Stomach smooth muscle (tissue), 2 donors: ENCODE data around the gene TMEM43.
"Not testable (repeated sequence)": the region's sequence is repeated elsewhere in the genome, so short reads cannot be mapped to it uniquely, and the experiment has no call there.

ENCODE experiments used
- H3K27ac ChIP-seq: one replicate; pipeline ENCODE4 v1.7.0; 2013; ENCODE audit warnings: mild to moderate bottlenecking, low read length, inconsistent platforms
- H3K27me3 ChIP-seq, 2 donors: one replicate each; pipeline ENCODE4 v1.7.0; 2013; ENCODE audit warnings: low read length in 2 of 2; ENCODE audit not compliant: insufficient read depth in 2 of 2, control insufficient read depth in 1 of 2
- H3K36me3 ChIP-seq, 2 donors: one replicate each; pipeline ENCODE4 v1.7.0; 2013; ENCODE audit warnings: low read length in 2 of 2; ENCODE audit not compliant: control insufficient read depth in 2 of 2, insufficient read depth in 2 of 2
- H3K4me1 ChIP-seq: one replicate; pipeline ENCODE4 v1.7.0; 2013; ENCODE audit warnings: low read length; ENCODE audit not compliant: control insufficient read depth, insufficient read depth
- H3K4me3 ChIP-seq, 2 donors: one replicate each; pipeline ENCODE4 v1.7.0; 2013; ENCODE audit warnings: low read length in 2 of 2
- H3K9ac ChIP-seq, 2 donors: one replicate each; pipeline ENCODE4 v1.7.0; 2013; ENCODE audit warnings: low read length in 2 of 2, mild to moderate bottlenecking in 1 of 2
- H3K9me3 ChIP-seq, 2 donors: one replicate each; pipeline ENCODE4 v1.7.0; 2013; ENCODE audit warnings: low read length in 2 of 2; ENCODE audit not compliant: control insufficient read depth in 2 of 2
- donor health status: healthy.
- donor health status: Pancreatic carcinoma.

TMEM43 gene

DNA sequence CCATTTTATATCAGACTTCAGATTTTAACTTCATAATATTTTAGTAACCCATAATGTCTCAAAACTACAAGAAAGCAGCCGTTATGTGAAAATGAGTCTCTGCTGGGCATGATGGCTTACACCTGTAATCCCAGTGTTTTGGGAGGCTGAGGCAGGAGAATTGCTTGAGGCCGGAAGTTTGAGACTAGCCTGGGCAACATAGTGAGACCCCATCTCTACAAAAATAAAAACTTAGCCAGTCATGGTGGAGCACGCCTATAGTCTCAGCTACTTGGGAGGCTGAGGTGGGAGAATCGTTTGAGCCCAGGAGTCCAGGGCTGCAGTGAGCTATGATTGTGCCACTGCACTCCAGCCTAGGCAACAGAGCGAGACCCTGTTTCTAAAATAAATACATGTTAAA is 15.0 kb upstream of the TMEM43 start:
- H3K27me3 ChIP-seq, H3K9ac ChIP-seq, H3K27ac ChIP-seq, H3K4me3 ChIP-seq, H3K4me1 ChIP-seq, H3K9me3 ChIP-seq: not testable (repeated sequence)
- H3K36me3 ChIP-seq = peaks cover 27 to 31% of the 10 kb centered on the region in 2 donors

DNA sequence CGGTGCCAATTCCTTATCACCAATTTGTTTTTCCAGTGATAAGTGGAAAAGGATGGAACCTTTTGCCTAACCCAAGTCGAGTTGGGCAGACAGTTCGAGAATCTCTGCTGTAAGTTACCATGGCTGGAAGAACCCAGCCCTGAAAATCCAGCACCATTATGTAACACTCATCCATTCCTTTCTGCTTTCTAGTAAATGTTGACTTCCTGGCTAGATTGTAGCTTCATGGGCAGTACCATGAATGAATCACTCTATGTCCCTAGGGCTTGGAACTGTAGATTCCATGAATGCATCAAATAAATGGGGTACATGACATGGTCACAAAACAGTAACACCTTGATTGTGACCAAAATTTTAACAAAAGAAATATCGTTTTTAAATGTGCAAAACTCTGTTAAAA is 14.2 kb upstream of the TMEM43 start:
- Histone ChIP-seq H3K9ac (no peak overlapping the region), H3K9me3 (no peaks in the 10 kb centered on the region), H3K27ac (no peak overlapping the region), H3K4me1 (no peaks in the 10 kb centered on the region), H3K36me3 (peaks cover 35 to 40% of the 10 kb centered on the region in 2 donors), H3K4me3 (no peak overlapping the region), H3K27me3 (no peaks in the 10 kb centered on the region)

DNA sequence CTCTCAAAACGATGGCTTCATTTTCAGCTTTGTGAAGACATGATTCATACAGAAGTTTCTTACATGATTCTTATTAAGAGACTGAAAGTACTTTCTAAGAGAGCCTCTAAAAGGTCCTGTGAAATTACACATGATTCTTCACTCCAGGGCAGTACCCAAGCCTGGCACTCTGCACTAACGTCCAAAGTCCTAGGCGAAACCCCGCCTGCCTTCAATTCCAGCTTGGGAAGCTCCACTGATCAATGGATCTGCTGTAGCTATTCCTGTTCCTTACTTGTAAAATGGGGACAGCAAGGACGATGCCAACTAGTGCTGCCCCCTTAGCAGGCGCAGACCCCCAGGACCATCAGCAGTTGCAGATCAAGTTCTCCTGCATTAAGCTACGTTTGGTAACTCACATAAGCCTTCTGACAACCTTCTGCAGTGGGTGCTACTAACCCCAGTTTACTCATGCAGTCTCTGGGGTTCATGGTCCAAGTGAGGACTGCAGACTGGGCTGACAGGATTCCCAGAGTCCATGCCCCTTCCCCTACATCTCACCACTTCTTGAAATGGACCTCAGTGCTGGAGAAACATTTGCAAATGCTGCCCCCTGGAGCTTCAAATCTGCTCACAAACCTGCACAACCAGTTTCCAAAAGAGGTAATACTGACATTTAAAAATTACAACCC is 10.8 kb upstream of the TMEM43 start:
- H3K36me3 ChIP-seq = peaks cover 46 to 47% of the 10 kb centered on the region in 2 donors
- no peaks in the 10 kb centered on the region for H3K4me1 ChIP-seq
- H3K27me3 ChIP-seq = no peaks in the 10 kb centered on the region
- H3K4me3 ChIP-seq = no peak overlapping the region
- no peak overlapping the region for H3K9ac ChIP-seq
- no peak overlapping the region for H3K27ac ChIP-seq
- H3K9me3 ChIP-seq = no peaks in the 10 kb centered on the region

DNA sequence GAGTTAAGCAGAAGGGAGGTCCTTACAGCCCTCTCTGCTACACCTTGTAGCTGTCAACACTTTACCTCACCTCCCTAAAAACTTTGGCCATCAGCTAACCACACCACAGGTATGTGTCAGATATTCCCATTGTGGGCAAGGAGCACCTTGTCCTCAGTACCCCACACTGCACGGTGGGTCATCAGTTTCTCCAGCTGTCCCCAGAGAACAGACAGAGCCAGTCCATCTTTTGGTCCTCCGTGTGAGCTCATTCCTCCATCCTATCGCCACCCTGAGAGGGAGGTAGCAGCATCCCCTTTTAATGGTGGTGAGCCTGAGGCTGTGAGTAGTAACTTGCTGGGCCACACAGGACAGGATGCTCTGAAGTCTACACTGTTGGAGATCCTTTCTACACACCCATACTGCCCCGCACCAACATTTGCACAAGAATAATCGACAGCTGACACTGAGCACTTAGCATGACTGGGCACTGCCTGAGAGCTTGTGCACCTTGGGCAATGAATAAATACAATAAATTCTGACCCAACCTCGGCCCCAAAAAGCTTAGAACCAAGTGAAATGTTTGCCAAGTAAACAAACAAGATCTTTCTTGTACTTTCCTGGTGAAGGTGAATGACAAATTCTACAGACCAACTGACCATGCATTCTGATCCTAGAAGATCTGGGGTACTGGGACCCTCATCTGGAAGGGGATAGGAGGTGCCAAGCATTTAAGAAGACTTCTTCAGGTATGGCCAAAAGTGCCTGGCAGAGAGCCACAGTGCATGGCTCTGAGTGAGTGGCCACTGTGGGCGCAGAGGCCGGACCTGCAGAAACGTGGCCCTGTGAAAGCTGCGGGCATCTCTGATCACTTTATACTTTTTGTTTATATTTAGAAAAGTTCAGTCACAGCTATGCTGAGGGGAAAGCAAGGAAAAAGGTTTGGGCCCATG is 7.1 kb upstream of the TMEM43 start:
- no peak overlapping the region for H3K9ac ChIP-seq
- no peak overlapping the region for H3K4me3 ChIP-seq
- H3K9me3 ChIP-seq = no peaks in the 10 kb centered on the region
- H3K27me3 ChIP-seq = no peaks in the 10 kb centered on the region
- H3K36me3 ChIP-seq = peaks cover 37 to 57% of the 10 kb centered on the region in 2 donors
- H3K27ac ChIP-seq = no peak overlapping the region
- H3K4me1 ChIP-seq = no peaks in the 10 kb centered on the region

DNA sequence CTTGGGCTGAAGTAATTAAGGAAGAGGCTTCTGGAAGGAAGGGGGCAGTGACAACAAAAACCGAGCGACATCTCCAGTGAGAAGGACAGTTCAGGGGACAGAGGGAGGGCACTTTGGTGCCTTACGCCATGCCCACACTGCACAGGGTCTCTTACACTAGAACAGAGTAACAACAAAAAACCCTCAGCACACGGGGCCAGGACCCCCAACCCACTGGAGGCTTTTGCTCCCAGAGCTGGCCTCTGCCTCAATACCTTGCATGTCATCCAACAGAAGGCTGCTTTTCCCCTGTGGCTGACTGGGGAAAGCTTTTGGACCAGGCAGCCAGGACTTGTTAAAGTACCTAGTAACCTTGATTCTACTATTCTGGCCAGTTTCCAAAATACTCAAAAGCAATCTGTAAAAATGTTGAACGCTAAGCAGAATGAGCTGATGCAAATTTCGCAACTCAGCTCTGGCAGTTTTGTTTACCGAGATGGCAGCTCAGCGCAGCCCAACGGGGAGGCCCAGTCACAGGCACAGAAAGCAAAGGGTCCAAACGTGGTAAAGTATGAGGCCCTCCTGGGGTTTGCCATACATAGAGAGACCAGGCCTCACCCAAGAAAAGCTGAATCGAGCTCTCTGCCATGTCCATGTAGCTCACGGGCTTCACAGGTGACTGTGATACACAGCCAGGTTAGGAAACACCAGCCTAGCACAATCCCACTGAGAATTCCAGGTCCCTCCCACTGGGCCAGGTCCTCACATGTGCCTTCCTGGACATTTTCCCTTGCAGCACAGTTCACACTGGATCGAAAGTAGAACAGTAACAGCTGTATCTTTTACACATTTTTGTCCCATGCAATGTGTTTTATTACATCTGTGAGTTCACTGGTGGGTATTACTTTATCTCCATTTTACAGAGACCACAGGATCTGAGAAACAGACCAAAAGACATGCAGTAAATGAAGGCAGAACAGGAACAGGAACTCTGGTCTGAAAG is 6.2 kb upstream of the TMEM43 start:
- no peak overlapping the region for H3K27ac ChIP-seq
- H3K4me1 ChIP-seq = peaks cover 7% of the 10 kb centered on the region
- no peak overlapping the region for H3K9ac ChIP-seq
- no peaks in the 10 kb centered on the region for H3K9me3 ChIP-seq
- H3K36me3 ChIP-seq = peaks cover 29 to 49% of the 10 kb centered on the region in 2 donors
- H3K4me3 ChIP-seq = no peak overlapping the region
- H3K27me3 ChIP-seq = no peaks in the 10 kb centered on the region

DNA sequence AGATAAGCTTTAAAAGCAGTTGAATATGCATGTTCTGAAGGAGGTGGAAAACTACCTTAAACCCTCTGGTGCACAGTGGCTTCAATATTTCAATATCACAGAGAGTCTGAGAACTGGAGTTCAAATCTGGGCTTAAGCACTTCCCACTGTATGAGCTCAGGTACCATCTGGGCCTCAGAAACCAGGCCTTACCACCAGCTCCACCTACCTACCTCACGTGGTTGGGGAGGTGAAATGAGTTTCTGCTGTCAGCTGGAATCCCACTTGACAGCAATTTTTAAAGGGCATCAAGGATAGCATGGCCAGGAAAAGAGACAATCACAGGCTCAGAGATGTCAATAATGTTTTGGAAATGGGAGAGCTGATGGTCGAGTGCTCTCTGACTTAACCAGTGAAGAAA is 5.2 kb upstream of the TMEM43 start:
- Histone ChIP-seq H3K27ac (no peak overlapping the region), H3K27me3 (no peaks in the 10 kb centered on the region), H3K4me1 (peaks cover 9% of the 10 kb centered on the region), H3K9ac (no peak overlapping the region), H3K4me3 (no peak overlapping the region), H3K9me3 (no peaks in the 10 kb centered on the region), H3K36me3 (peaks cover 21 to 41% of the 10 kb centered on the region in 2 donors)

DNA sequence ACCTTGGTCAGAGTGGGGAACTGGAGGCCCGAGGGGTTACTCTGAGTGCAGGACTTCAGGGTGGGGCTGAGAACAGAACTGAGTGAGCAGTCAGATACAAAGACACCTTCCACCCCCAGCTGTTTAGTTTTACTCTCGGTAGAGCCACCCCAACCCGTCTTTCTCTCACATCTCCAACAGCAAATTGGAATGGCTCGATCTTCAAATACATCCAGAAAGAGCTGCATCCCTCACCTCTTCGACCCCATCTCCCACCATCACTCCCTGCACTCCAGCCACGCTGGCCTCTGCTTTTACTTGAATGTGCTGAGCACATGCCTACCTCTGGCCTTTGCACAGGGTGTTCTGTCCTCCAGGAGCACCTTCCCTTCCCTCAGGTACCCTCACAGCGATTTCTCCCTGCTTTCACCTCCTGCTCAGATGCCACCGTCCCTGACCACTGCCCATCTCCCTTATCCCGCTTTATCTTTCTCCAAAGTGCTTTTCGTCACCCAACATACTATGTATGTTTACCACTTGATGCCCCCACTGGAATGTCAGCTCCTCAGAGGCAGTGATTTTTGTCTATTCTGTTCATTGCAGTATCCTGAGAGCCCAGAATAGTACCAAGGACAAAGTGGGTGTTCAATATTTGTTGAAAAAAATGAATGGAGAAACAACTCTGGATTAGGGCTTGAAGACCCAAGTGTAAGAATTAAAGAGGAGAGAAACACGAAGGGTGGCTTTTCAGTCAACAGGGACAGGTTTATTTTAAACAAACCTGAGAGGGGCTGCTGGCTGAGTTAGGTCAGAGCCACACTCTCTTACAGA is 4.5 kb upstream of the TMEM43 start:
- peaks cover 15 to 36% of the 10 kb centered on the region in 2 donors for H3K36me3 ChIP-seq
- peaks cover 13% of the 10 kb centered on the region for H3K4me1 ChIP-seq
- H3K27me3 ChIP-seq = no peaks in the 10 kb centered on the region

DNA sequence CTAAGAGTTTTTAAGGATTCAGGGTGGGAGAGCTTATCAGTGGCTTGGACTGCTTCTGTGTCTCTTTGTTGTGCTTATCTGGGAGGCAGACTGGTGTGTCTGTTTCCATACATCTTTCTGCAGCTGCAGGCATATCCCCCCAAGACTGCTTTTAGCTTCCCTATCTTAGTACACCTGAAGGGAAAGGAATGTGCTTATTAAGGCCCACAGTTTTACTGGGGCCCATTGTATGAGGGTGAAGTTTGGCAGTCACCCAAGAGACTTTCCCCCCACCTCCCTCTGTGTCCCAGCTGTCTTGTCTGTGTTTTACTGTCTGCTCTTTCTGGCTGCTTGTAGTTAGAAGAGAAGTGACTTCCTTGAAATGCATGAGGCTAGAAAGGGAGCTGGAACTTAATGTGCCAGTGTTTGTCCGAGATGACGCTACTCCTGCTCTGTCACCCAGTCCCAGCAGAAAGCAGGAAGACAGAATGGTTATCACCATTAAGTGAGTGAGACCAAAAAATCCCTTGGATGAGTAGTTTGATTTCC is 3.9 kb upstream of the TMEM43 start:
- not testable (repeated sequence) for H3K4me3 ChIP-seq, H3K27me3 ChIP-seq, H3K9ac ChIP-seq, H3K27ac ChIP-seq, H3K9me3 ChIP-seq
- peaks cover 16% of the 10 kb centered on the region for H3K4me1 ChIP-seq
- peaks cover 8 to 29% of the 10 kb centered on the region in 2 donors for H3K36me3 ChIP-seq

More for the DNA sequence above, 4.5 kb upstream of the TMEM43 start:
- Histone ChIP-seq H3K4me3 (no peak overlapping the region), H3K9ac (no peak overlapping the region), H3K9me3 (no peaks in the 10 kb centered on the region), H3K27ac (no peak overlapping the region)

DNA sequence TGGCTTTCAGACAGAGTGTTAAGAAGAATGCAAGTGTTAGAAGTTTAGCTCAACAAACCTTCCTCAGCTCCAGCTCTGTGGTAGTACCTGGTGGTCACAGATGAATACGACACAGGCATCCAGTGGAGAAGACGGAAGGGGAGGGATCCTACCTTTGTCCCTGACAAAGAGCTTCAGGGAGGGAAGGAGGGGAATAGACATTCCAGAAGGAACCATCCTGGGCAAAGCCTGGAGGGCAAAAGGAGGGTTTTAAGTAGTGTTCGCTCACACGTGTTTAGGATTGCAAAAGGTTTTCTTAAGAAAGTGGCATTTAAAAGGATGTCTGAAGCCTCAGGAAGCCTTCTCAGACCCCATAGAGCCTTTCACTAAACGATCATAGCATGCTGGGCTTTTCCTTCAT is 3.0 kb upstream of the TMEM43 start:
- Histone ChIP-seq H3K4me3 (no peak overlapping the region), H3K9ac (no peak overlapping the region), H3K27ac (no peak overlapping the region), H3K36me3 (peaks cover 4 to 23% of the 10 kb centered on the region in 2 donors), H3K4me1 (peaks cover 24% of the 10 kb centered on the region), H3K27me3 (no peaks in the 10 kb centered on the region), H3K9me3 (no peaks in the 10 kb centered on the region)
